PC-3 (cell line): Measurements from ENCODE around the gene ZNF554. TPM values are rescaled to one million over a fixed set of nuclear protein-coding genes. Genes with fewer than 3 reads are reported as not detected.

ENCODE experiments used
- ATAC-seq: fragments of 200-7000 bp; cut with Tn5 transposase; 2 replicates; pipeline ENCODE4 v1.9.1; 2020; ENCODE audit warnings: mild to moderate bottlenecking, moderate library complexity
- BruUV-seq: library from RNA; stranded (reverse); fragments of 400-500 nt; replicated peaks from 2 replicates; lab custom pipeline; 2021; lab: Mats Ljungman, UMichigan
- CTCF ChIA-PET: fragments of 300-600 bp; sonication (Branson Sonifier 250); formaldehyde crosslinking; loops from one replicate; lab custom pipeline; 2022; ENCODE audit warnings: antibody characterized with exemption; lab: Charles Lee
- POLR2A ChIA-PET: fragments of 300-600 bp; sonication (Branson Sonifier 250); formaldehyde crosslinking; loops from one replicate; lab custom pipeline; 2022; ENCODE audit warnings: antibody characterized with exemption; ENCODE audit not compliant: unreplicated experiment; lab: Charles Lee
- DNase-seq: peaks from one replicate; pipeline ENCODE4 v3.0.0-alpha.2; 2015
- H2AFZ ChIP-seq: fragments of 300-600 bp; sonication (generic); 2 replicates; pipeline ENCODE4 v1.6.0; 2016; ENCODE audit warnings: antibody characterized with exemption, low read length
- H3F3A ChIP-seq: fragments of 300-600 bp; sonication (generic); one replicate; pipeline ENCODE4 v1.6.0; 2017; ENCODE audit warnings: antibody characterized with exemption, low read length, control low read depth, mild to moderate bottlenecking; ENCODE audit not compliant: unreplicated experiment
- H3K27ac ChIP-seq: fragments of 300-600 bp; sonication (generic); 2 replicates; pipeline ENCODE4 v1.5.1; 2016; ENCODE audit warnings: mild to moderate bottlenecking, low read length
- H3K27me3 ChIP-seq: fragments of 300-600 bp; sonication (generic); 2 replicates; pipeline ENCODE4 v1.6.1; 2016; ENCODE audit warnings: low read length, mixed read lengths
- H3K36me3 ChIP-seq: fragments of 300-600 bp; sonication (generic); 2 replicates; pipeline ENCODE4 v1.6.1; 2016; ENCODE audit warnings: low read depth, mixed run types, low read length, mixed read lengths
- H3K4me1 ChIP-seq: fragments of 300-600 bp; sonication (generic); 2 replicates; pipeline ENCODE4 v1.5.1; 2016; ENCODE audit warnings: low read length; ENCODE audit not compliant: insufficient read depth
- H3K4me2 ChIP-seq: fragments of 300-600 bp; sonication (generic); 2 replicates; pipeline ENCODE4 v1.6.0; 2016; ENCODE audit warnings: low read length
- H3K4me3 ChIP-seq: fragments of 300-600 bp; sonication (generic); 2 replicates; pipeline ENCODE4 v1.5.1; 2016; ENCODE audit warnings: mild to moderate bottlenecking, low read length, mixed read lengths
- H3K79me2 ChIP-seq: fragments of 300-600 bp; sonication (generic); 2 replicates; pipeline ENCODE4 v1.6.1; 2017; ENCODE audit warnings: low read length, mixed read lengths
- H3K9ac ChIP-seq: fragments of 300-600 bp; sonication (generic); 2 replicates; pipeline ENCODE4 v1.6.0; 2016; ENCODE audit warnings: mild to moderate bottlenecking, low read length
- H3K9me2 ChIP-seq: fragments of 300-600 bp; sonication (generic); replicated peaks from 2 replicates; pipeline ENCODE4 v1.6.1; 2016; ENCODE audit warnings: mixed run types, low read length, mixed read lengths
- H3K9me3 ChIP-seq: fragments of 300-600 bp; sonication (generic); 2 replicates; pipeline ENCODE4 v1.6.1; 2016; ENCODE audit warnings: low read length, mixed read lengths
- H4K20me1 ChIP-seq: fragments of 300-600 bp; sonication (generic); 2 replicates; pipeline ENCODE4 v1.6.1; 2016; ENCODE audit warnings: low read length, mixed read lengths
- EZH2 ChIP-seq: fragments of 300-600 bp; sonication (generic); IDR thresholded peaks from one replicate; pipeline ENCODE4 v1.6.1; 2017; ENCODE audit warnings: antibody characterized with exemption, mild to moderate bottlenecking, low read length; ENCODE audit not compliant: unreplicated experiment
- EZH2phosphoT487 ChIP-seq: fragments of 300-600 bp; sonication (generic); IDR thresholded peaks from 2 replicates; pipeline ENCODE4 v1.6.1; 2018; ENCODE audit warnings: mild to moderate bottlenecking, antibody characterized with exemption, low read length, borderline replicate concordance
- intact Hi-C: fragments of 100-400 bp; cut with micrococcal nuclease; formaldehyde crosslinking; loops from 2 replicates; pipeline ENCODE4 v1.9.0; 2023
- total RNA-seq: library from RNA; depleted of rRNA; stranded (reverse); fragments of >200 nt; gene quantifications from 2 replicates; pipeline ENCODE4 v1.2.3, GENCODE V29; 2014
- TF ChIP-seq, protein P1 (sequence below): fragments of 300-600 bp; sonication (generic); conservative IDR thresholded peaks from 2 replicates; pipeline ENCODE4 v1.5.1; 2017; ENCODE audit warnings: antibody characterized with exemption, low read depth, mild to moderate bottlenecking, low read length

ZNF554 gene
- total RNA-seq, 1 experiment from 2014 or later = 2.3 TPM

DNA sequence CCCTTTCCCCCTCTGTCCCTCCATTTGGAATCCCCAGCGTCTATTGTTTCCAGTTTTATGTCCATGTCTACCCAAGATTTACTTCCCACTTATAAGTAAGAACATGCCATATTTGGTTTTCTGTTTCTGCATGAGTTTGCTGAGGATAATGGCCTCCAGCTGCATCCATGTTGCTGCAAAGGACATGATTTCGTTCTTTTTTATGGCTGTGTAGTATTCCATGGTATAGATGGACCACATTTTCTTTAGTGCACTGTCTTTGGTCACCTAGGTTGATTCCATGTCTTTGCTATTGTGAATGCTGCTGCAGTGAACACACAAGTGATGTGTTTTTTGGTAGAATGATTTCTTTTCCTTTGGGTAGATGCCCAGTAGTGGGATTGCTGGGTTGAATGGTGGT, 25.4 kb downstream of the ZNF554 start:
- Histone ChIP-seq H3K9me3 (no peaks in the 10 kb centered on the region), H3K4me3 (no peak overlapping the region), H3K4me2 (no peak overlapping the region), H3K9me2 (no peaks in the 10 kb centered on the region), H3K27me3 (no peaks in the 10 kb centered on the region), H4K20me1 (no peaks in the 10 kb centered on the region), H3F3A (no peaks in the 10 kb centered on the region), H3K79me2 (peaks cover 8% of the 10 kb centered on the region; the same call in 1 of the 2 replicates), H3K9ac (no peak overlapping the region), H3K27ac (no peak overlapping the region), H3K36me3 (peaks cover 4% of the 10 kb centered on the region; the same call in 1 of the 2 replicates), H2AFZ (no peak overlapping the region), H3K4me1 (no peaks in the 10 kb centered on the region; the same call in 1 of the 2 replicates)
- TF ChIP-seq EZH2phosphoT487 = no peak
- ChIA-PET POLR2A (no interaction called here), CTCF (no interaction called here)
- BruUV-seq = no TSS peak
- ATAC-seq = no peak
- intact Hi-C loops = no loop called here
- no peak for DNase-seq

- H3K36me3 ChIP-seq = peaks cover 16% of the 10 kb centered on the region
- H3K27me3 ChIP-seq = no peaks in the 10 kb centered on the region
- POLR2A ChIA-PET = no interaction called here
- no TSS peak for BruUV-seq
- H2AFZ ChIP-seq = no peak overlapping the region
- H3K27ac ChIP-seq = no peak overlapping the region
- no peak overlapping the region for H3K4me3 ChIP-seq
- TF ChIP-seq EZH2phosphoT487 (no peak), EZH2 (no peak)
- TF ChIP-seq, protein P1, sequence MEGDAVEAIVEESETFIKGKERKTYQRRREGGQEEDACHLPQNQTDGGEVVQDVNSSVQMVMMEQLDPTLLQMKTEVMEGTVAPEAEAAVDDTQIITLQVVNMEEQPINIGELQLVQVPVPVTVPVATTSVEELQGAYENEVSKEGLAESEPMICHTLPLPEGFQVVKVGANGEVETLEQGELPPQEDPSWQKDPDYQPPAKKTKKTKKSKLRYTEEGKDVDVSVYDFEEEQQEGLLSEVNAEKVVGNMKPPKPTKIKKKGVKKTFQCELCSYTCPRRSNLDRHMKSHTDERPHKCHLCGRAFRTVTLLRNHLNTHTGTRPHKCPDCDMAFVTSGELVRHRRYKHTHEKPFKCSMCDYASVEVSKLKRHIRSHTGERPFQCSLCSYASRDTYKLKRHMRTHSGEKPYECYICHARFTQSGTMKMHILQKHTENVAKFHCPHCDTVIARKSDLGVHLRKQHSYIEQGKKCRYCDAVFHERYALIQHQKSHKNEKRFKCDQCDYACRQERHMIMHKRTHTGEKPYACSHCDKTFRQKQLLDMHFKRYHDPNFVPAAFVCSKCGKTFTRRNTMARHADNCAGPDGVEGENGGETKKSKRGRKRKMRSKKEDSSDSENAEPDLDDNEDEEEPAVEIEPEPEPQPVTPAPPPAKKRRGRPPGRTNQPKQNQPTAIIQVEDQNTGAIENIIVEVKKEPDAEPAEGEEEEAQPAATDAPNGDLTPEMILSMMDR = no peak
- intact Hi-C loops = no loop called here
- no peak for ATAC-seq
- CTCF ChIA-PET = no interaction called here
- H3F3A ChIP-seq = no peaks in the 10 kb centered on the region
- no peaks in the 10 kb centered on the region for H3K9me2 ChIP-seq
- no peaks in the 10 kb centered on the region; the same call in 1 of the 2 replicates for H3K4me1 ChIP-seq
- no peak for DNase-seq
- no peak overlapping the region for H3K4me2 ChIP-seq
- peaks cover 6% of the 10 kb centered on the region for H3K9me3 ChIP-seq
- H3K79me2 ChIP-seq = peaks cover 8% of the 10 kb centered on the region; the same call in 1 of the 2 replicates
- no peaks in the 10 kb centered on the region for H4K20me1 ChIP-seq
- H3K9ac ChIP-seq = no peak overlapping the region
These were observed 26.7 kb downstream of the ZNF554 start for GRCh38 chr19:2846180-2846894.

DNA sequence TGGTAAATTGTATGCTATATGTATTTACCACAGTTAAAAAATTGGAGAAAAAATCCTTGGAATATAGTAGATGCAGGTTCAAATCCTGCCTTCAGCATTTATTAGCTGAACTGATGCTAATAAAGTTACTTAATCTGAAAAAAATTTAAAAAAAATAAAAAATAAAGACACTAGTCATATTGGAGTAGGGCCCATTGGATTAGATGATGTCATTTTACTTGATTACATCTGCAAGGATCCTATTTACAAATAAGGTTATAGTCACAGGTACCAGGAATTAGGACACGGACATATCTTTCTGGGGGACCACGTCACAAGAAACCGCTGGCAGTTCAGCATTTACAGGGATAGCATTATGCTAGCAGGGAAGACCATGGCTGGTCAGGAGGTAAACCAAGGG, 27.8 kb downstream of the ZNF554 start:
- peaks cover 14% of the 10 kb centered on the region for H3K9me3 ChIP-seq
- no TSS peak for BruUV-seq
- H3K79me2 ChIP-seq = peaks cover 1% of the 10 kb centered on the region; the same call in 1 of the 2 replicates
- intact Hi-C loops = no loop called here
- CTCF ChIA-PET = no interaction called here
- no peaks in the 10 kb centered on the region for H3F3A ChIP-seq
- no peak overlapping the region for H3K4me2 ChIP-seq
- no peaks in the 10 kb centered on the region for H3K4me1 ChIP-seq
- TF ChIP-seq, protein P1 = no peak
- TF ChIP-seq EZH2 (no peak), EZH2phosphoT487 (no peak)
- H3K9me2 ChIP-seq = no peaks in the 10 kb centered on the region
- no peak overlapping the region for H2AFZ ChIP-seq
- no peak overlapping the region for H3K27ac ChIP-seq
- no peaks in the 10 kb centered on the region for H4K20me1 ChIP-seq
- peaks cover 27% of the 10 kb centered on the region for H3K36me3 ChIP-seq
- ATAC-seq = no peak
- POLR2A ChIA-PET = no interaction called here
- DNase-seq = no peak
- no peak overlapping the region for H3K9ac ChIP-seq
- no peak overlapping the region for H3K4me3 ChIP-seq
- no peaks in the 10 kb centered on the region for H3K27me3 ChIP-seq
